HG02759 (cell line): Measurements from ENCODE around the gene CDKN2AIP.

Source experiments
- ATAC-seq: cut with Tn5 transposase; IDR thresholded peaks from one replicate; pipeline ENCODE4 v1.9.1; 2021; ENCODE audit warnings: mild to moderate bottlenecking, moderate library complexity; ENCODE audit not compliant: unreplicated experiment

The CDKN2AIP gene, protein sequence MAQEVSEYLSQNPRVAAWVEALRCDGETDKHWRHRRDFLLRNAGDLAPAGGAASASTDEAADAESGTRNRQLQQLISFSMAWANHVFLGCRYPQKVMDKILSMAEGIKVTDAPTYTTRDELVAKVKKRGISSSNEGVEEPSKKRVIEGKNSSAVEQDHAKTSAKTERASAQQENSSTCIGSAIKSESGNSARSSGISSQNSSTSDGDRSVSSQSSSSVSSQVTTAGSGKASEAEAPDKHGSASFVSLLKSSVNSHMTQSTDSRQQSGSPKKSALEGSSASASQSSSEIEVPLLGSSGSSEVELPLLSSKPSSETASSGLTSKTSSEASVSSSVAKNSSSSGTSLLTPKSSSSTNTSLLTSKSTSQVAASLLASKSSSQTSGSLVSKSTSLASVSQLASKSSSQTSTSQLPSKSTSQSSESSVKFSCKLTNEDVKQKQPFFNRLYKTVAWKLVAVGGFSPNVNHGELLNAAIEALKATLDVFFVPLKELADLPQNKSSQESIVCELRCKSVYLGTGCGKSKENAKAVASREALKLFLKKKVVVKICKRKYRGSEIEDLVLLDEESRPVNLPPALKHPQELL

DNA sequence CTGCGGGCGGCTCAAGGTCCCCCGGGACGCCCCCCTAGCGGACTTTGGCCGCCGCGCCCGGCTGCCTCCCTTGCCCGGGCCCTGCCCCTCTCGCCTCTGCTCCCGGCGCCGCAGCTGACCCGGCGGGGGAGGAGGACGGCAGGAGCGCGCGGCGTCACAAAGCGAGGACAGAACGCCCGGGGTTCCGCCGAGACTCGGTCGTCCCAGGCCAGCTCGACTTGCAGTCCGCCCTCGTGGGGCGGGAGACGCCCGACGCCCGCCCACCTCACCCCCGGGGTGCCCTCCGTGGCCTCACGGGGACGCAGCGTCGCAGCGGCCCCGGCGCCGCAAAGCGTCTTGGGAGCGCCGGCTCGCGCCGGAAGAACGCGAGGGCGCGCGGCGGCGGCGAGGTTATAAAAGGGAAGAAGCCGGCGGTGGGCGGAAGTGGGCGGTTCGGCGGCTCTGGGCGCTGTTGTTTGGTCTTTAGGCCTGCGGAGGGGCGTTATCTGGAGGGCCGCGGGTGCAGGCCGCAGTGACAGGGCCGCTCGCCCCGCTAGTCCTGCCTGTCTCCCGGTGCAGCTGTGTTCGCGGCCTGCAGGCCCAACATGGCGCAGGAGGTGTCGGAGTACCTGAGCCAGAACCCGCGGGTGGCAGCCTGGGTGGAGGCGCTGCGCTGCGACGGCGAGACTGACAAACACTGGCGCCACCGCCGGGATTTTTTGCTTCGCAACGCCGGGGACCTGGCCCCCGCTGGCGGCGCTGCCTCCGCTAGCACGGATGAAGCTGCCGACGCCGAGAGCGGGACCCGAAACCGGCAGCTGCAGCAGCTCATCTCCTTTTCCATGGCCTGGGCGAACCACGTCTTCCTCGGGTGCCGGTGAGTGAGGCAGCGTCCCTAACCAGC lies at the start of gene CDKN2AIP:
CDKN2AIP (plus strand) TSS at position 423 of the 883 bp plus-strand sequence; CDS start at position 585, 162 bp downstream.
- ATAC-seq, result peak; percentile 85

DNA sequence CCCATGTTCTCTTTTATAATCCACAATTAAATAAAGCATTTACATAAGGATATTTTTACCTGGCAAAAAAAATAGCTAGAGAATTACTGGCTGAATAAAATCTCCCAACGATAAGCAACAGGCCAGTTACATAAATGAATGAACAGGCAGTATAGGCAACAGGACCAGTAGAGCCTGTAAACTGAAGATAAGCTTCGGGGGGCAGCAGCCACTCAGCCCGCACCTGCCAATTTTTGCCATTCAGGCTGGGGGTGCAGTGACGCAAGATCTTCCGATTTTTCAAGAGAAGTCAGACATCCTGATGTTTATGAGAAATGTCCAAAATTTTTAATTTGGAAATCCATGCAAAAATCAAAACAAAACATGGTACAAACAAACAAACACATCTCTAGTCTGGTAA lies 49.0 kb upstream of the CDKN2AIP start:
- ATAC-seq, result no peak

DNA sequence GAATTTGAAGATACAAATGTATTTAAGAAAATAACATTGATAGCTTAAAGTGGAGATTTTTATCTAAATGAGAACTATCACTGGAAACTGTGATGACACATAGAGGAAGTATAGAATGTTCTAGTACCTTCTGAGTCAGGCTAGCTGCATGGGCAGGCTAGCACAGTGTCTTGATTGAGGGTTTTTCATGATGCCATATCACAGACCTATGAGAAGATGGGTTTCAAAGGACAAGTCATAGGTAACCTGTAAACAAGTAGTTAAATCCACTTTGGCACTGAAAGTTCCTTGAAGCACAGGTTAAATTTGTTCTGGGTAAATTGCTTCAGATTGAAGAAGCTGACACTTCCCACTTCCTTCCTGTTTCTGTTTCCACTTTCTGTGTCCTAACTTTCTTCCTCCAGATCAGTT lies 48.2 kb upstream of the CDKN2AIP start:
- ATAC-seq, result no peak

DNA sequence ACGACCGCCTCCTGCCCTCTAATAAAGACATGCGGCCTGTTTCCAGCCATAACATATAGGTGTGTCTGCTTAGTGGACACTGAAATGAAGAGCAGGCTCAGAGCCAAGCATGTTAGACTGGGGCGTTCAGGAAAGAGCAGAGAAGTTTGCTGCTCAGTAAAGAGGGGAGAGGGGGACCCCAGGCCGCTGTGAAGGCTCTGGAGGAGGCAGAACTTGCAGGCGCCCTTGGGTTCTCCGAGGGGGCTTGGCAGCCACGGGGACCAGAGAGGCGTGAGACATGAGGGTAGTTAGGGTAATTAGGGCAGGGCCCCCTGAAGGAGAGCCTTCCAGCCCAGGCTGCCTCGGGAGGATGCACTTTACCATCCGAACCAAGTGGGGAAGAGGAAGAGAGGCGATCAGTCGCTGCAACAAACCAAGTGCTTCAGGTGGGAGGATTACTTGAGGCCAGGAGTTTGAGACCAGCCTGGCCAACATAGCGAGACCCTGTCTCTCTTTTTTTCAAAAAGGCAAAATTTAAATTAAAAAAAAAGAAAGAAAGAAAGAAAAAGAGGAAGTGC lies 46.6 kb upstream of the CDKN2AIP start:
- no peak for ATAC-seq

DNA sequence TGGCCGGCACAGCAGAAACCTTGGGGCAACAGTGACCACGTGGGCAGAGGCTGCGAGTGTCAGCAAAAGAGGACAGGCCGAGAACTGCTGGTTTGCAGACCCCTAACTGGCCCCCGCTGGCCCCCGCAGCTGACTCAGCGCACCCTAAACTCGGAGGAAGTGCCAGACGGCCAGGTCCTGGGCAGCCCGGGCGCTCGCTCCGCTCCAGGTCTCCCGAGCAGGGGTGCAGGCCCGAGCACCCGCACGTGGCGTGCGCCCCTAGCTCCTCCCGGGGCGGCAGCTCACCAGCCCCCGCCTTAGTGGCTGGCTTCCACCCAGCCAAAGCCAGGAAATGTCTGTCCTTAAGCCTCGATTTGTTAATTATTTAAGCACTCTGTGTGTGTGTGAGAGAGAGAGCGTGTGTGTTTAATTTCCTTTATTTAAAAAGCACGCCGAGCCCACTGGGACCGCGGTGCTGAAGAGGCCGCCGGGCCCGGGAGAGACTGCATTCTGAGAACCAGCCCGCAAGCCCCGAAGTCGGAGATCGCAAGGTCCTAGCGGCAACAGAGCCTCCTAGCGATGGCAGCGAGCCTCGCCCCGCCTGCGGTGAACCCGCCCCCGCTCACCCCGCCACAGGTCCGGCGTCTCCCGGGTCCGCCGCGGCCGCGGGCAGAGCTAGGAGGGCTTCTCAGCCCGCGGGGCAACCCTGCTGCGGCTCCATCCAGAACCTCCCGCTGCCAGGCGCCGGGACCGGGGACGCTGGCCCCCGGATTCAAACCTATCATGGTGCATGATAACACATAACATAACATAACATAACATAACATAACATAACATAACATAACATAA lies 45.9 kb upstream of the CDKN2AIP start:
- ATAC-seq, result peak; percentile 96

DNA sequence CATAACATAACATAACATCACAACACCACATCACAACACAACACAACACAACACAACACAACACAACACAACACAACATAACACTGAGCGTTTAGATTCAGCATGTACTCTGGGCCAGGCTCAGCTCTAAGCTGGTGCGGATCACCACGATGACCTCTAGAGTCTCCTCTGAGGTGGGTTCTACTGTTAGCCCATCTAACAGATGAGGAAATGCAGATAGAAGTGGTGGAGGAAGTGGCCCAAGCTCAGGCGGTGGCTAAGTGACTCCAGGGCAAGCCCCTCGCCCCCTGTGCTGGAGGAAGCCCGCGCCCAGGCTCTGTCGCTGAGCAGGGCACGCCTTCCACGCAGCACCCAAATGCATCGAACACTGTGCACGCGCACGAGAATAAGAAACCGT lies 45.3 kb upstream of the CDKN2AIP start:
- ATAC-seq, result no peak

DNA sequence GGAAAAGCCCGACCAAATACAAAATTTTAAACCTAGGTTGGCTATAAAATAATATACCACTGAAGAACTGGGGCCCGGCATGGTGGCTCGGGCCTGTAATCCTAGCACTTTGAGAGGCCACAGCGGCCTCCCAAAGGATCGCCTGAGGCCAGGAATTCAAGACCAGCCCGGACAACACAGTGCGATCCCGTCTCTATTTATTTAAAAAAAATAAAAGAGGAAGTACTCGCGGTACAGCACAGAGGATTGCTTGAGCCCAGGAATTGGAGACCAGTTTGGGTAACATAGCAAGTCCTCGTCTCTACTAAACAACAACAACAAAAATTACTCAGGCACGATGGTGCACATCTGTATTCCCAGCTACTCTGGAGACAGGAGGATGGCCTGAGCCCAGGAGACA lies 44.8 kb upstream of the CDKN2AIP start:
- no peak for ATAC-seq

DNA sequence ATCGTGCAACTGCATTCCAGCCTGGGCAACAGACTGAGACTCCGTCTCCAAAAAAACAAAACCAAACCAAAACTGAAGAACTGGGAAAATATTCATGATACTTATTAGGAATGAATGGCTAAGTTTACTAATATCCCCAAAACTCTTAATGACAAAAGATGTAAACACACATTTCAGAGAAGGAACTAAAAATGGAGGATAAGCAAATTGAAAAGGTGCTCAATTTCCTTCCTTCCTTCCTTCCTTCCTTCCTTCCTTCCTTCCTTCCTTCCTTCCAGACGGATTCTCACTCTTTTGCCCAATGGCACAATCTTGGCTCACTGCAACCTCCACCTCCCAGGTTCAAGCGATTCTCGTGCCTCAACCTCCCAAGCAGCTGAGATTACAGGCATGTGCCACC lies 44.4 kb upstream of the CDKN2AIP start:
- no peak for ATAC-seq

DNA sequence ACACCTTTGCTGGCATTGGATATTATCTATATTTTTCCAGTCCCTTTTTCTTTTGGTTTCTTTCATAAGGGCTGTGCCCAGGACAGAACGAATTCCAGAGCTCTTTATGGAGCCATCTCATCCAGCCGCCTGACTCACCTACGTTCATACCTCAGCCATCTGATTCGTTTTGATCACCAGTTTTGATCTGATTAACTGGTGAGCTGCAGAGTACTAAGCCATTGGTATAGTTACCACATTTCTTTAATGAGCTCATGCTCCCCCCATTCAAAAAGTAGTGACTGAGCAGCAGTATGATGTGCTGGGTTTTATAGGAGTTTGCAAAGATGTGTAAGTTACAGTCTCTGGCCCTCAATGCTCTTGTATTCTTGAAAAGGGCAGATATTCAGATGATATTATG lies 43.0 kb upstream of the CDKN2AIP start:
- ATAC-seq, result no peak

DNA sequence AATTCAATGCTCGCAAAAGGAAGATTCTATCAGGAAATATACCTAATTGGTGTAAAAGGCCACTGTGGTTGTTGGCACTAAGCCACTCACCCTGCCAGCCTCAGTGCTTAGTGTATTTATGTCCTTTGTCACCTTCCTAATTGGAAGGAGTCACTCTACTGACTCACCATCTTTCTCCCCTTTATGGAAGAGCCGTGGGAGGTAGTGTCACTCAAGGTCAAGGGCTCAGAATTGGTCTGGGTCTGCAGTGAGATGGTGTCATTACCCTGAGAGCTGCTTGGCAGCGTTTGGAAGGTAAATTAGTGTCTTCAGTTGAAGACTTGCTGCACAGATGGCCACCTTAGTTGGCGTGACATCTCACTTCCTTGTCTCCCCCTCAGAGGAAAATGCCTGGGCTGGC lies 41.7 kb upstream of the CDKN2AIP start:
- ATAC-seq, result no peak

DNA sequence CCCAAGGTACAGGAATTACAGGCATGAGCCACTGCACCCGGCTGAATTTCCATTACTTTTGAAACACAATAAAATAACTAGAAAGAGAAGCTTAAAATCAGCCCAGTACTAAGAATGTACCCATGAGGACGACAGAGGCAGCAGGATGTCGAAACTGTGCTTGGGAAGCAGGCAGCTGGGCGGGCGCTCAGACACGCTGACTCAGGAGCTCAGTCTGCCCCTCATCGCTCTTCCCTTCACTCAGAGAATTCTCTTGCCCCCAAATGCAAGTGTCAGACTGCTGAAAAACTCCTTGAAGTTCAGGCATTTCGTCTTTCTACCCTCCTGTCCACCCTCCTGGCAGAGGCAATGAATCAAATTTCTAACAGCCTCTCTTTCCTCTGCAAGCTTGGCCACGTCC lies 41.0 kb upstream of the CDKN2AIP start:
- no peak for ATAC-seq

DNA sequence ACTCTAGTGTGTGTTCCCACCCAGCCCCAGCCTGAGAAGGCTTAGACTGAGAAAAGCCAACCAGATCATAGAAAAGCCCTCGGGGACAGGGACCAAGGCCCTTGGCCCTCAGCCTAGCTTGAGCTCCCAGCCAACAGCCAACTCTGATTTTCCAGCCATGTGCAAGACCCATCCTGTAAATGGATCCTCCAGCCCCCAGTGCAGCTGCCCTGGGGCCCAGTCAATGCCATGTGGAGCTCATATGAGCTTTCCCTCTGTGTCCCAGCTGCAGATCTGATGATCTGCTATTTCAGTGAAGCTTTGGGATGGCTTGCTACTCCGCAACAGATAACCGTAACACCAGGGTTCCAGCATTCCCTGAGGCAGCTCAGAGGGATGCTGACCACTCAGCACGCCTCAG lies 40.5 kb upstream of the CDKN2AIP start:
- no peak for ATAC-seq

DNA sequence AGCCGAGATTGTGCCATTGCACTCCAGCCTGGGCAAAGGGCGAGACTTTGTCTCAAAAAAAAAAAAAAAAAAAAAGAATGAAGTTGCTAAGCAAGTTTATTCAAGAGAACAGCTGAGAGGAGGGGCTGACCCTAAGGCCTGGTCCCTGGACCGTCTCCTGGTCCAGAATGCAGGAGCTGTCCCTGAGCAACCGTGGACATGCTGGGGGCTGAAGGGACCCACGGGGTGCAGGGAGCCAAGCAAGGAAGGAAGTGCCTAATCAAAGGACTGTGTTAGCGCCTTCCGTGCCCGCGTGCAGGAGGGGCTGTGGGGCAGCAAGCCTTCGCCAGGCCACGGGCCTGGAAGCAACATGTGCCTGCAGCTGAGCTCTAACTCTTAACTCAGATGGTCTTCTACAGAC lies 39.1 kb upstream of the CDKN2AIP start:
- no peak for ATAC-seq

DNA sequence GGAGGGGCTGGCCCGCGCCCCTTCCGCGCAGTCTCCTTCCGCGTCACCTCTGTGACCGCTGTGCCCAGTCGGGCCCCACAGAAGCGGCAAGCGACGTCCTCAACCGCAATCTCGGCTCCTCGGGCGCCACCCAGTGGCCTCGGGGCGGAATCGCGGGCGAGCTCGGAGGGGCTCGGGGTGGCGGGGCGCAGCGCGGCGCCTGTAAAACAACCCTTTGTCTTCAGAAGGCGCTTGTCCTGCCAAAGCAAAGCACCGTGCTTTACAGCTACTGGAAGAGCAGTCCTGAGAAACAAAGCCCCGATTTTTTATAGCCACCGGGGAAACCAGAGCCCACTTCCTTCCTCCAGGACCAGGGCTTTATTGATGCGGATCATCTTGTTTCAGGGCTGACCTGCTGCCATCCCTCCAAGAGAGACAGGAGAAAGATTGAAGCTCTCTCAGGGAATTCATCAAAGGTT lies 37.3 kb upstream of the CDKN2AIP start:
- ATAC-seq, result peak; percentile 91

DNA sequence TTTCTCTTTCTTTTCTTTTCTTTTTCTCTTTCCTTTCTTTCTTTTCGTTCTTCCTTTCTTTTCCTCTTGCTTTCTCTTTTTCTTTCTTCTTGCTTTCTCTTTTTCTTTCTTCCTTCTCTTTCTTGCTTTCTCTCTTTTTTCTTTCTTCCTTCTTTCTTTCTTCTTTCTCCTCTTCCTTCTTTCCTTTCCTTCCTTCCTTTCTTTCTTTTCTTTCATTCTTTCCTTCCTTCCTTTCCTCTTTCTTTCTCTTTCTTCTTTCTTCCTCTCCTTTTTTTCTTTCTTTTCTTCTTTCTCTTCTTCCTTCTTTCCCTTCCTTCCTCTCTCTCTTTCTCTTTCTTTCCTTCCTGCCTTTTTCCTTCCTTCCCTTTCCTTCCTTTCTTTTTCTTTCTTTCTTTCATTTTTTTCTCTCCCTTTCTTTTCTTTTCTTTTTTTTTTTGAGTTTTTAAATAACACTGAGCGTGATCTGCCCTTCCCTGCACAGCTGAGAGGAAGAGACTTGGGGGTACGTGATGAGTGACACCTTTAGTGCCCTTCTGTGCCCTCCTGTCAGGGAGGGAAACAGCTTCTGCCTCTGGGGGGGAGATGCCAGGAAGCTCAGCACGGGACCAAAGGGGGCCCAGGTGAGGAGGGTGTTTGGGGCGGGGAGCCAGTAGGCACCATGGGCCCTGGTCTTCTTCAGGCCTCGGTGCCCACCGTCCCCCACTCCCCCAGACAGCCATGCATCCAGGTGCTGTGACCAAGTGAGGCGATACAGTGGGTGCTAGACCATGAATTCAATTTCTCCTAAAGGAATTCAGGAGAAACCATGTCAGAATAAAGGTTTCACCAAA lies 36.6 kb upstream of the CDKN2AIP start:
- no peak for ATAC-seq

DNA sequence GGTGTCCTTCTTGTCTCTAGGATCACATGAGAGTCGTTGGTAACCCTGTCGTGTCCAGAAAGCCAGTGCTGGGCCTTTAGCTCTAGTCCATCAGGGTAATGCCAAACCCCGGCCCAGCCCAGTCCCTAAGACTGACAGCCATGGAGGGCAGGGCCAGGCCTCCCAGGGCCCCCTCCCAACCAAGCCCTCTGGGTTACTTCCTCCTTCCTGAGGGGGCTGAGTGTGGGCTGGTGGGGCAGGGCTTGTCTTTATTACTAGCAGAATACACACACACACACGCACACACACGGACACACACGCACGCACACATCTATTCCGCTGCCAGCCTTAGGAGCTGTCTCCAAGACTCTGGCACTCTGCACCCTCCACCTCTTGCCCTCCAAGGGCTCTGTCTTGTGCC lies 35.6 kb upstream of the CDKN2AIP start:
- ATAC-seq, result no peak

DNA sequence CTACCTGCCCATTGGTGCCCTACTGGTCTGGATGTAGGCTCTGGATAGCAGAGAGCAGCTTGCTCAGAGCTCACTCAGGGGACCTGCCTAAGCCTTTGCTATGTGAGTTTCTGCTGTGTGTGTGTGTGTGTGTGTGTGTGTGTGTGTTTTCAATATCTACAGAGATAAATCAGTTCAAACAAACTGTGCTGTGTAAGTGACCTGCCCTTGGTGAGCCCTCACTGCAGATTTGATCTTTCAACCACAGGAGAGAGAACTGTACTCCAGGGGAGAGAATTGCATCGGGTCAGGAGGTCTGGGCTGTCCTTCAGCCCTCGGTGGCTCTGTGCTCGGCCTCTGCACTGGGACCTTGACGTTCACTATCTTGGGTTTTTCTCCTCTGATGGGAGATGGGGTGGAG lies 35.0 kb upstream of the CDKN2AIP start:
- ATAC-seq, result no peak

DNA sequence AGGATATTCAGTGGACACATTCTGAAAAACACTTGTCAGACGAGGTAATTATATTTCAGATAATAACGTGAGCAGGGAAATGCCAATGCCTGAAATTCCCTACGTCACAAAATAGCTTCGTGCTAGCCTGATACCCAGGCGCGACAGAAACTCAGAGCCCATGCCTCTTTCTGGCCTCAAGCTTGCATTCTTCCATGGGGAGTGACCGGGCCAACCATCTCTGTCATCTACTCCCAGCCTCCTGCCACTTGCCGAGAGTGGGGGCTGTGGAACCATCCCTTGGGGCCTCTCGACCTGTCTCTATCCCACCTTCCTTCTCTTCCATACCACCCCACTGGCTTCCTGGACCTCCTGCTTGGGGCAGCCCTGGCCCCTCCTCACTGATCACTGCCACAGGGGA lies 34.5 kb upstream of the CDKN2AIP start:
- no peak for ATAC-seq

DNA sequence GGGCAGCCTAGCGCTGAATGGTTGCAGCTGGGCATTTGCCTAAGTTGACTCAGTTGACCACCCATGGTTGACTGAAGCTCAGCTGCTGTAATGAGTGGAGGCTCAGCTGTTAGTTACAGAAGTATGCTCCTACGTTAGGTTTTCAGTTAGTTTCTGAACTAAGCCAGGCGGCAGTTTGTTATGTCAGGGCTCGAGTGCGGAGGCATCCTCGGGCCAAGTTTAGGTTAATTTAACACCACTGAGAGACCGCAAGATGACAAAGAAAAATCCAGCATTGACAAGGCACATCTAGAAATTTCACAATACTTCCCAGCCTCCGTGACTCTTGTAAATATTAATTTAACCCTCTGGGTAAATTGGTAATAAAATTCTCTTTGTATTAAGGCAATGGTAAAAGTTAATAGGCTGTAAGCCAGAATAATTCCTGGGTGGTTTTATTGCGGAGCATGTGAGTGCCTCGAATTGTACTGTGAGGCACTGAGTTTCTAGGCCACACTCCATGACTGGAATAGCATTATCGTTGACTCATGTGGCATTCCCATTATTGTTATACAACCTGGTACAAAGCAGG lies 33.1 kb upstream of the CDKN2AIP start:
- peak; percentile 68 for ATAC-seq
